Suprapubic skin (tissue), 3 donors: Measurements from ENCODE around the gene FOXRED1.

ENCODE experiments used
- EP300 ChIP-seq: sonication (generic); formaldehyde crosslinking; IDR thresholded peaks from one replicate; pipeline ENCODE4 v1.6.1; 2017; ENCODE audit warnings: antibody characterized with exemption
- POLR2A ChIP-seq, 2 donors: fragments of 450-650 bp; IDR thresholded peaks; one replicate each; pipeline ENCODE4 v1.6.1; 2017; ENCODE audit warnings: antibody characterized with exemption in 2 of 2, mild to moderate bottlenecking in 2 of 2, moderate library complexity in 2 of 2
- TF ChIP-seq, protein P1 (sequence below), 2 donors: fragments of 200-600 bp in 1 of 2; fragments of 450-650 bp in 1 of 2; sonication (generic) in 1 of 2; IDR thresholded peaks; one replicate each; pipeline ENCODE4 v1.5.1; 2016 to 2019; ENCODE audit warnings: antibody characterized with exemption in 2 of 2, mild to moderate bottlenecking in 1 of 2, moderate library complexity in 1 of 2

DNA sequence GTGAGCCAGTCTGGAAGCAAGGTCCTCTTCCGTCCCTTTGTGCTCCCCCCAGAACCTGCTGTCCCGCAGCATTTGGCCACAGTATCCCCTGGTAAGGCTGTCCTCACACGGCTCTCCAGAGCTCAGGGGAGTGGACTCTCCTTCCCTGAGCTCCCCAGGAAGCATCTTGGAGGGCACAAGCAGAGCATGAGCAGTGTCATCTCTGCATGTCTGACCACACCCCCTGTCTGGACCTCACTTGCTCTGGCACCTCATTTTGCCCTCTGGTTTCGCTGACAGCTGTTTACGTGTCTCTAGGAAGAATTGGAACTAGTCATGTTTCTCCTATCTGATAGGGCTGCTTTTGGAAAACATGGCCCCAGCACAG is 50.4 kb downstream of the FOXRED1 start:
- TF ChIP-seq POLR2A (IDR thresholded peaks at IDR 0.05): no peak
- TF ChIP-seq, protein P1, sequence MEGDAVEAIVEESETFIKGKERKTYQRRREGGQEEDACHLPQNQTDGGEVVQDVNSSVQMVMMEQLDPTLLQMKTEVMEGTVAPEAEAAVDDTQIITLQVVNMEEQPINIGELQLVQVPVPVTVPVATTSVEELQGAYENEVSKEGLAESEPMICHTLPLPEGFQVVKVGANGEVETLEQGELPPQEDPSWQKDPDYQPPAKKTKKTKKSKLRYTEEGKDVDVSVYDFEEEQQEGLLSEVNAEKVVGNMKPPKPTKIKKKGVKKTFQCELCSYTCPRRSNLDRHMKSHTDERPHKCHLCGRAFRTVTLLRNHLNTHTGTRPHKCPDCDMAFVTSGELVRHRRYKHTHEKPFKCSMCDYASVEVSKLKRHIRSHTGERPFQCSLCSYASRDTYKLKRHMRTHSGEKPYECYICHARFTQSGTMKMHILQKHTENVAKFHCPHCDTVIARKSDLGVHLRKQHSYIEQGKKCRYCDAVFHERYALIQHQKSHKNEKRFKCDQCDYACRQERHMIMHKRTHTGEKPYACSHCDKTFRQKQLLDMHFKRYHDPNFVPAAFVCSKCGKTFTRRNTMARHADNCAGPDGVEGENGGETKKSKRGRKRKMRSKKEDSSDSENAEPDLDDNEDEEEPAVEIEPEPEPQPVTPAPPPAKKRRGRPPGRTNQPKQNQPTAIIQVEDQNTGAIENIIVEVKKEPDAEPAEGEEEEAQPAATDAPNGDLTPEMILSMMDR (IDR thresholded peaks at IDR 0.05): no peak
- TF ChIP-seq EP300: no peak
